ENCODE results near the gene ACAA2.

Gene ACAA2

GRCh38 chr18:49734836-49735235 lies 78.5 kb downstream of the ACAA2 start:
- DNase-seq: no peak

GRCh38 chr18:49733896-49734585 lies 79.3 kb downstream of the ACAA2 start:
- no peak for DNase-seq

- no peak for DNase-seq
These were observed 80.0 kb downstream of the ACAA2 start for GRCh38 chr18:49733321-49733720.

All from NCI-H1930 (cell line).